CD4-positive, alpha-beta memory T cell (primary cell): ENCODE measurements around the gene PHTF1. TPM values are rescaled to one million over a fixed set of nuclear protein-coding genes. Genes with fewer than 3 reads are reported as not detected.
"Not testable (repeated sequence)": the region's sequence is repeated elsewhere in the genome, so short reads cannot be mapped to it uniquely, and the experiment has no call there.

Experiments
- CTCF ChIA-PET: fragments of 350-600 bp; sonication (Branson Sonifier 250); formaldehyde crosslinking; loops from one replicate; lab custom pipeline; 2021; ENCODE audit warnings: inconsistent platforms; ENCODE audit not compliant: partially characterized antibody; lab: Charles Lee
- POLR2A ChIA-PET: fragments of 350-600 bp; sonication (Branson Sonifier 250); formaldehyde crosslinking; loops from one replicate; lab custom pipeline; 2021; ENCODE audit not compliant: partially characterized antibody; lab: Charles Lee
- DNase-seq, 5 donors: peaks; one replicate each; pipeline versions ENCODE4 v3.0.0 to v3.0.0-alpha.2; 2020 to 2022; ENCODE audit warnings: mixed read lengths in 1 of 5
- H3K27ac ChIP-seq: one replicate; pipeline ENCODE4 v1.7.0; 2013; ENCODE audit warnings: low read depth, low read length
- H3K27me3 ChIP-seq: 2 replicates; pipeline ENCODE4 v1.7.0; 2013; ENCODE audit warnings: mild to moderate bottlenecking, low read length, moderate library complexity; ENCODE audit not compliant: insufficient read depth
- H3K36me3 ChIP-seq: 2 replicates; pipeline ENCODE4 v1.7.0; 2013; ENCODE audit warnings: mild to moderate bottlenecking, low read length, moderate library complexity; ENCODE audit not compliant: insufficient read depth
- H3K4me1 ChIP-seq: 2 replicates; pipeline ENCODE4 v1.7.0; 2013; ENCODE audit warnings: mild to moderate bottlenecking, low read length, moderate library complexity; ENCODE audit not compliant: insufficient read depth
- H3K4me3 ChIP-seq, 2 donors: one replicate each; pipeline ENCODE4 v1.7.0; 2013; ENCODE audit warnings: low read length in 2 of 2, mild to moderate bottlenecking in 1 of 2
- H3K9me3 ChIP-seq, 2 donors: one replicate each; pipeline ENCODE4 v1.7.0; 2013; ENCODE audit warnings: low read length in 2 of 2, control low read depth in 1 of 2; ENCODE audit not compliant: control insufficient read depth in 1 of 2
- H3K27ac Mint-ChIP-seq, 7 donors: one replicate each; pipeline ENCODE4 v1.8.0; 2020 to 2021; ENCODE audit warnings: mixed read lengths in 7 of 7, mild to moderate bottlenecking in 6 of 7, inconsistent platforms in 3 of 7, moderate library complexity in 3 of 7
- H3K27me3 Mint-ChIP-seq, 2 donors: one replicate each; pipeline ENCODE4 v1.8.0; 2020 to 2021; ENCODE audit warnings: mixed read lengths in 2 of 2
- H3K36me3 Mint-ChIP-seq, 2 donors: one replicate each; pipeline ENCODE4 v1.8.0; 2020 to 2021; ENCODE audit warnings: mixed read lengths in 2 of 2, inconsistent platforms in 1 of 2, mild to moderate bottlenecking in 1 of 2
- H3K4me1 Mint-ChIP-seq, 4 donors: one replicate each; pipeline ENCODE4 v1.8.0; 2020 to 2021; ENCODE audit warnings: mixed read lengths in 4 of 4, mild to moderate bottlenecking in 1 of 4
- H3K4me3 Mint-ChIP-seq, 8 donors: one replicate each; pipeline ENCODE4 v1.8.0; 2020 to 2021; ENCODE audit warnings: mixed read lengths in 8 of 8, mild to moderate bottlenecking in 7 of 8, moderate library complexity in 6 of 8, inconsistent platforms in 3 of 8
- H3K9me3 Mint-ChIP-seq, 8 donors: one replicate each; pipeline ENCODE4 v1.8.0; 2020 to 2021; ENCODE audit warnings: mixed read lengths in 8 of 8, mild to moderate bottlenecking in 5 of 8, inconsistent platforms in 3 of 8, moderate library complexity in 1 of 8
- intact Hi-C: fragments of 100-400 bp; cut with micrococcal nuclease; formaldehyde crosslinking; loops from one replicate; pipeline ENCODE4 v1.15.1; 2023
- polyA plus RNA-seq, 2 donors: library from polyadenylated mRNA; unstranded; fragments of 300-500 nt; fragmentation: Illumina TruSeq; gene quantifications; one replicate each; pipeline ENCODE4 v1.2.3, GENCODE V29; 2021
- total RNA-seq, 2 experiments: library from RNA; stranded (reverse); gene quantifications; one replicate each; pipeline ENCODE4 v1.2.3, GENCODE V29; 2021

PHTF1 gene
- total and polyA plus RNA-seq, 4 experiments from 2014 or later = 7.2 to 9.8 (median 9.1) TPM

GRCh38 chr1:113753333-113753732, 6.0 kb downstream of the PHTF1 start:
- H3K27me3 Mint-ChIP-seq, H3K4me1 ChIP-seq, H3K36me3 ChIP-seq, intact Hi-C loops, H3K27ac ChIP-seq, H3K9me3 Mint-ChIP-seq, H3K27ac Mint-ChIP-seq, H3K27me3 ChIP-seq, H3K9me3 ChIP-seq, H3K4me3 ChIP-seq, DNase-seq, H3K4me3 Mint-ChIP-seq: not testable (repeated sequence)
- Mint-ChIP-seq H3K4me1 (peaks cover 12 to 24% (median 18%) of the 10 kb centered on the region in 4 donors), H3K36me3 (peaks cover 9 to 11% of the 10 kb centered on the region in 2 donors)
- CTCF ChIA-PET = interaction anchor here (0.7 kb wide), 1 partner anchor 72 kb away, joined by 3 read pairs; no protein-coding TSS in a partner anchor
- POLR2A ChIA-PET = interaction anchor here (1.0 to 1.1 kb wide), 2 partner anchors 59 to 149 kb away, joined by 3 to 5 read pairs; partner anchors contain the start of gene RSBN1

DNA sequence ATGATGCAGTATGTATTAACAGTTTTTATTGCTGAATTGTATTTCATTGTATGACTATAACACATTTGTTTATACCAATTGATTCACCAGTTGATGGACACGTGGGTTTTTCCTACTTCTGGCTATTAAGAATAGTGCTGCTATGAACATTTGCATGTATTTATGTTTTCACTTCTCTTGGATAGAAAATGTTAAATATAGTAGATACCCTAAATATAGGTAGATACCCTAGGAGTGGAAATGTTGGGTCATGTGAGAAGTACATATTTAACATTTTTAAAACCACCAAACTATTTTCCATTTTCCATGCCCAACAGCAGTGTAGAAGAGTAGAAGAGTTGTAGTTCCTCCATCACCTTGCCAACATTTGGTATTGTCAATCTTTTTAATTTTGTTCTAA, 7.8 kb downstream of the PHTF1 start:
- ChIA-PET CTCF (no interaction called here), POLR2A (no interaction called here)
- H3K27ac Mint-ChIP-seq = no peak overlapping the region
- Histone ChIP-seq H3K4me3 (no peak overlapping the region), H3K4me1 (no peaks in the 10 kb centered on the region), H3K9me3 (no peaks in the 10 kb centered on the region), H3K27me3 (no peaks in the 10 kb centered on the region), H3K36me3 (no peaks in the 10 kb centered on the region), H3K27ac (no peak overlapping the region)
- H3K36me3 Mint-ChIP-seq = peaks cover 8 to 14% of the 10 kb centered on the region in 2 donors
- H3K4me3 Mint-ChIP-seq = no peak overlapping the region
- no peaks in the 10 kb centered on the region for H3K9me3 Mint-ChIP-seq
- intact Hi-C loops = no loop called here
- no peak for DNase-seq
- no peaks in the 10 kb centered on the region for H3K27me3 Mint-ChIP-seq
- H3K4me1 Mint-ChIP-seq = peaks cover 4 to 13% (median 9%) of the 10 kb centered on the region in 4 donors

DNA sequence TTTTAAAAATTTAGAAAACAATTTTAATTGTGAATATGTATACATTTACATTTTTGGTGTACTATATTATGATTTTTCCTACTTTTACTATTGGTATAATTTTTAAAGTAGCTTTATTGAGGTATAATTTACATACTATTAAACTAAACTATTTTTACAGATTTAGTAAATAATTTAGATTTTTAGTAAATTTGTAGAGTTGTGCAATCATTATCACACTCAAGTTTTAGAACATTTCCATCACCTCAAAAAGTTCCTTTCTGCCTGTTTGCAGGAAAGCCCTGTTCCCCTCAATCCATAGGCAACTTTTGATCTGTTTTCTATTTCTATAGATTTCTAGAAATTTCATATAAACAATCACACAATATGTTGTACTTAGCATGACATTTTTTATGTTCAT, 8.2 kb downstream of the PHTF1 start:
- Mint-ChIP-seq H3K4me3 (no peak overlapping the region), H3K36me3 (peaks cover 8 to 14% of the 10 kb centered on the region in 2 donors), H3K27me3 (no peaks in the 10 kb centered on the region), H3K9me3 (no peaks in the 10 kb centered on the region), H3K4me1 (peaks cover 3 to 9% (median 7%) of the 10 kb centered on the region in 4 donors), H3K27ac (no peak overlapping the region)
- Histone ChIP-seq H3K4me3 (no peak overlapping the region), H3K27ac (no peak overlapping the region), H3K27me3 (no peaks in the 10 kb centered on the region), H3K9me3 (no peaks in the 10 kb centered on the region), H3K36me3 (no peaks in the 10 kb centered on the region), H3K4me1 (no peaks in the 10 kb centered on the region)
- intact Hi-C loops = no loop called here
- ChIA-PET CTCF (no interaction called here), POLR2A (no interaction called here)
- no peak for DNase-seq

- no peaks in the 10 kb centered on the region for H3K4me1 ChIP-seq
- Mint-ChIP-seq H3K27me3 (no peaks in the 10 kb centered on the region), H3K27ac (peak overlapping the region in 1 of 7 donors; percentile 14), H3K4me1 (peaks cover 0 to 6% (median 2%) of the 10 kb centered on the region in 4 donors), H3K36me3 (peaks cover 8 to 11% of the 10 kb centered on the region in 2 donors), H3K9me3 (no peaks in the 10 kb centered on the region), H3K4me3 (no peak overlapping the region)
- H3K27ac ChIP-seq = no peak overlapping the region
- intact Hi-C loops = no loop called here
- no peak for DNase-seq
- no peaks in the 10 kb centered on the region for H3K36me3 ChIP-seq
- ChIA-PET CTCF (interaction anchor here (1.2 kb wide), 1 partner anchor 1031 kb away, joined by 3 read pairs; no protein-coding TSS in a partner anchor), POLR2A (no interaction called here)
- no peak overlapping the region for H3K4me3 ChIP-seq
- no peaks in the 10 kb centered on the region for H3K9me3 ChIP-seq
- no peaks in the 10 kb centered on the region for H3K27me3 ChIP-seq
Measured at GRCh38 chr1:113749402-113749801, 9.9 kb downstream of the PHTF1 start.

DNA sequence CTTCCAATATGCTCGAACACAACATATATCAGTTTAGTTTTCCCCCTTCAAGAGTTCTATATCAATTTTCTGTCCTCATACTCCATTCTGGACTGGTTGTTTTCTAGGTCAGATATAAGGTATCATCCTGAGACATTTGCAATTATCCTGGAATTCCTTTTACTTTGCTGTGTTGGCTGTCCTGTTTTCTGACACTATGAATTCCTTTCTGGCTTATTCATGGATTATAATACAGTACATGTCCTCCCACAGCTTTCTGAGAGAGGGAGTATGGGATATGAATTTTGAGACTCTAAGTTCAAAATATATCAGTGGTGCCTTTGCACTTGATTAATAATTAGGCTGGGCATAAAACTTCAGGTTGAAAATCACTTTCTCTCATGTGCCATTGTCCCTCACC, 11.9 kb downstream of the PHTF1 start:
- intact Hi-C loops = no loop called here
- Mint-ChIP-seq H3K4me3 (no peak overlapping the region), H3K4me1 (peaks cover 0 to 7% (median 4%) of the 10 kb centered on the region in 4 donors), H3K36me3 (peaks cover 8 to 11% of the 10 kb centered on the region in 2 donors), H3K27me3 (no peaks in the 10 kb centered on the region), H3K9me3 (no peaks in the 10 kb centered on the region), H3K27ac (peak overlapping the region in 1 of 7 donors; percentile 44)
- ChIA-PET POLR2A (interaction anchor here (0.7 to 1.8 kb wide), 2 partner anchors 13 to 65 kb away, joined by 3 to 7 read pairs; partner anchors contain the start of gene RSBN1), CTCF (no interaction called here)
- no peak for DNase-seq
- no peaks in the 10 kb centered on the region for H3K36me3 ChIP-seq
- no peak overlapping the region for H3K27ac ChIP-seq
- no peaks in the 10 kb centered on the region for H3K27me3 ChIP-seq
- no peaks in the 10 kb centered on the region for H3K4me1 ChIP-seq
- H3K9me3 ChIP-seq = no peaks in the 10 kb centered on the region
- H3K4me3 ChIP-seq = no peak overlapping the region

GRCh38 chr1:113745425-113745824, 13.9 kb downstream of the PHTF1 start:
- Histone ChIP-seq H3K27ac (no peak overlapping the region), H3K4me3 (no peak overlapping the region), H3K27me3 (no peaks in the 10 kb centered on the region), H3K36me3 (no peaks in the 10 kb centered on the region), H3K4me1 (no peaks in the 10 kb centered on the region), H3K9me3 (no peaks in the 10 kb centered on the region)
- intact Hi-C loops = no loop called here
- DNase-seq = no peak
- H3K4me1 Mint-ChIP-seq = peaks cover 0 to 7% (median 4%) of the 10 kb centered on the region in 4 donors
- peaks cover 8 to 11% of the 10 kb centered on the region in 2 donors for H3K36me3 Mint-ChIP-seq
- CTCF ChIA-PET = no interaction called here
- no peaks in the 10 kb centered on the region for H3K9me3 Mint-ChIP-seq
- H3K27ac Mint-ChIP-seq = peak overlapping the region in 3 of 7 donors; percentile 32 to 51 (median 32)
- POLR2A ChIA-PET = interaction anchor here (0.7 kb wide), 1 partner anchor 42 kb away, joined by 3 read pairs; no protein-coding TSS in a partner anchor
- H3K27me3 Mint-ChIP-seq = no peaks in the 10 kb centered on the region
- H3K4me3 Mint-ChIP-seq = no peak overlapping the region

- CTCF ChIA-PET = no interaction called here
Measured at GRCh38 chr1:113744114-113744513, 15.2 kb downstream of the PHTF1 start.

More at GRCh38 chr1:113744114-113744513, 15.2 kb downstream of the PHTF1 start:
- H3K27me3 Mint-ChIP-seq = no peaks in the 10 kb centered on the region
- peaks cover 0 to 7% (median 4%) of the 10 kb centered on the region in 4 donors for H3K4me1 Mint-ChIP-seq
- H3K27ac Mint-ChIP-seq = peak overlapping the region in 1 of 7 donors; percentile 14
- Histone ChIP-seq H3K27ac (no peak overlapping the region), H3K4me3 (no peak overlapping the region), H3K36me3 (no peaks in the 10 kb centered on the region), H3K4me1 (no peaks in the 10 kb centered on the region), H3K27me3 (no peaks in the 10 kb centered on the region), H3K9me3 (no peaks in the 10 kb centered on the region)
- H3K4me3 Mint-ChIP-seq = no peak overlapping the region
- POLR2A ChIA-PET = no interaction called here
- intact Hi-C loops = no loop called here
- peaks cover 2 to 5% of the 10 kb centered on the region in 2 donors for H3K36me3 Mint-ChIP-seq
- H3K9me3 Mint-ChIP-seq = no peaks in the 10 kb centered on the region
- no peak for DNase-seq
